GM23248 (cell line): ENCODE results near the gene TAF3. TPM values are rescaled to one million over a fixed set of nuclear protein-coding genes. Genes with fewer than 3 reads are reported as not detected.
A peak's percentile ranks its signal among the peaks of the same experiment; 100 is the strongest.

Experiments used
- DNase-seq: peaks from one replicate; pipeline ENCODE4 v3.0.0-alpha.2; 2015
- H2AFZ ChIP-seq: fragments of 200-600 bp; sonication (generic); 2 replicates; pipeline ENCODE4 v1.6.1; 2016; ENCODE audit warnings: antibody characterized with exemption
- H3F3A ChIP-seq: fragments of 200-600 bp; sonication (generic); 2 replicates; pipeline ENCODE4 v1.6.1; 2016; ENCODE audit warnings: mild to moderate bottlenecking, antibody characterized with exemption, mixed run types; ENCODE audit not compliant: insufficient read depth
- H3K27ac ChIP-seq: fragments of 200-600 bp; sonication (generic); 2 replicates; pipeline ENCODE4 v1.5.1; 2016; ENCODE audit warnings: mild to moderate bottlenecking
- H3K27me3 ChIP-seq: fragments of 200-600 bp; sonication (generic); replicated peaks from 2 replicates; pipeline ENCODE4 v1.6.1; 2016; ENCODE audit warnings: mild to moderate bottlenecking; ENCODE audit not compliant: insufficient read depth
- H3K36me3 ChIP-seq: fragments of 200-600 bp; sonication (generic); 2 replicates; pipeline ENCODE4 v1.6.1; 2016; ENCODE audit warnings: low read depth, mild to moderate bottlenecking
- H3K4me1 ChIP-seq: fragments of 200-600 bp; sonication (generic); 2 replicates; pipeline ENCODE4 v1.6.1; 2016; ENCODE audit warnings: mild to moderate bottlenecking; ENCODE audit not compliant: insufficient read depth
- H3K4me2 ChIP-seq: fragments of 200-600 bp; sonication (generic); one replicate; pipeline ENCODE4 v1.6.1; 2016; ENCODE audit warnings: mild to moderate bottlenecking; ENCODE audit not compliant: unreplicated experiment
- H3K4me3 ChIP-seq: fragments of 200-600 bp; sonication (generic); 2 replicates; pipeline ENCODE4 v1.5.1; 2016; ENCODE audit warnings: mild to moderate bottlenecking
- H3K79me2 ChIP-seq: fragments of 200-600 bp; sonication (generic); 2 replicates; pipeline ENCODE4 v1.6.1; 2016; ENCODE audit warnings: mild to moderate bottlenecking; ENCODE audit not compliant: insufficient read depth
- H3K9ac ChIP-seq: fragments of 200-600 bp; sonication (generic); 2 replicates; pipeline ENCODE4 v1.6.1; 2016; ENCODE audit warnings: mild to moderate bottlenecking
- H3K9me2 ChIP-seq: fragments of 200-600 bp; sonication (generic); 2 replicates; pipeline ENCODE4 v1.6.1; 2016; ENCODE audit warnings: mixed run types, mild to moderate bottlenecking, moderate library complexity; ENCODE audit not compliant: insufficient read depth
- H3K9me3 ChIP-seq: fragments of 200-600 bp; sonication (generic); one replicate; pipeline ENCODE4 v1.6.1; 2017; ENCODE audit warnings: low read depth
- H4K20me1 ChIP-seq: fragments of 200-600 bp; sonication (generic); 2 replicates; pipeline ENCODE4 v1.6.0; 2016; ENCODE audit not compliant: insufficient read depth
- EZH2 ChIP-seq: fragments of 200-600 bp; sonication (generic); IDR thresholded peaks from 2 replicates; pipeline ENCODE4 v1.6.1; 2018; ENCODE audit warnings: antibody characterized with exemption, mild to moderate bottlenecking; ENCODE audit not compliant: insufficient read depth, poor library complexity, severe bottlenecking
- EZH2phosphoT487 ChIP-seq: fragments of 200-600 bp; sonication (generic); IDR thresholded peaks from 2 replicates; pipeline ENCODE4 v1.6.1; 2018; ENCODE audit warnings: antibody characterized with exemption, moderate library complexity, mild to moderate bottlenecking, low read depth; ENCODE audit not compliant: insufficient read depth
- WGBS, 2 experiments: methylation state at CpG; one replicate each; pipeline ENCODE4 v1.1.6; 2015 to 2017; ENCODE audit warnings: low lambda C conversion rate in 2 of 2, low coverage in 1 of 2; ENCODE audit errors: missing lambda C conversion rate in 2 of 2; 5-methylcytosine and 5-hydroxymethylcytosine counted together
- in situ Hi-C: fragments of 300-500 bp; cut with MboI; formaldehyde crosslinking; loops from 2 replicates; pipeline ENCODE4 v1.15.0; 2020
- polyA plus RNA-seq: library from polyadenylated mRNA; unstranded; fragments of >200 nt; fragmentation: Nextera tagmentation; extraction: Ambion mirVana; gene quantifications from 2 replicates; pipeline ENCODE4 v1.2.1, GENCODE V29; 2016
- total RNA-seq: library from RNA; depleted of rRNA; stranded (reverse); fragments of >200 nt; shearing (Covaris generic); gene quantifications from 2 replicates; pipeline ENCODE4 v1.2.3, GENCODE V29; 2014

Gene TAF3
- total and polyA plus RNA-seq, 2 experiments from 2014 or later, result 1.7 to 5.5 TPM

- Histone ChIP-seq H3K27ac (no peak overlapping the region), H3K9ac (no peak overlapping the region), H2AFZ (no peak overlapping the region), H3K4me1 (no peaks in the 10 kb centered on the region), H3K27me3 (peaks cover 85% of the 10 kb centered on the region), H3K4me2 (no peak overlapping the region), H3K9me3 (no peaks in the 10 kb centered on the region), H3K36me3 (no peaks in the 10 kb centered on the region), H4K20me1 (no peaks in the 10 kb centered on the region), H3K9me2 (no peaks in the 10 kb centered on the region), H3F3A (no peaks in the 10 kb centered on the region), H3K79me2 (no peaks in the 10 kb centered on the region), H3K4me3 (no peak overlapping the region)
- no peak for TF ChIP-seq EZH2phosphoT487
- TF ChIP-seq EZH2, result no peak
- DNase-seq, result no peak
- in situ Hi-C loops, result no loop called here
- WGBS, 2 experiments, result 47 to 49% methylated on average over 16 of the region's 16 CpGs
Measured at GRCh38 chr10:8059191-8059936, 241.1 kb downstream of the TAF3 start.

GRCh38 chr10:8060010-8060703 lies 241.9 kb downstream of the TAF3 start:
- Histone ChIP-seq H3K4me1 (no peaks in the 10 kb centered on the region), H3K79me2 (no peaks in the 10 kb centered on the region), H3K9me3 (no peaks in the 10 kb centered on the region), H4K20me1 (no peaks in the 10 kb centered on the region), H3K4me2 (no peak overlapping the region), H3F3A (no peaks in the 10 kb centered on the region), H3K9me2 (no peaks in the 10 kb centered on the region), H3K27ac (no peak overlapping the region), H3K9ac (no peak overlapping the region), H3K27me3 (peaks cover 85% of the 10 kb centered on the region), H3K36me3 (no peaks in the 10 kb centered on the region), H3K4me3 (no peak overlapping the region), H2AFZ (no peak overlapping the region)
- in situ Hi-C loops, result no loop called here
- 15 to 20% methylated on average over 12 to 15 of the region's 15 CpGs for WGBS, 2 experiments
- TF ChIP-seq EZH2phosphoT487 (no peak), EZH2 (peak; percentile 53)
- peak; percentile 27 for DNase-seq

GRCh38 chr10:8060704-8061121 lies 242.4 kb downstream of the TAF3 start:
- Histone ChIP-seq H3K9me3 (no peaks in the 10 kb centered on the region), H4K20me1 (no peaks in the 10 kb centered on the region), H3K9me2 (no peaks in the 10 kb centered on the region), H3K4me1 (no peaks in the 10 kb centered on the region), H3F3A (no peaks in the 10 kb centered on the region), H3K27ac (no peak overlapping the region), H3K4me2 (no peak overlapping the region), H3K27me3 (peaks cover 79% of the 10 kb centered on the region), H3K79me2 (no peaks in the 10 kb centered on the region), H3K36me3 (no peaks in the 10 kb centered on the region), H3K4me3 (no peak overlapping the region), H2AFZ (no peak overlapping the region), H3K9ac (no peak overlapping the region)
- DNase-seq, result no peak
- no peak for TF ChIP-seq EZH2phosphoT487
- TF ChIP-seq EZH2, result no peak
- in situ Hi-C loops, result no loop called here
- WGBS, 2 experiments, result 51 to 58% methylated on average over 10 of the region's 10 CpGs

- H2AFZ ChIP-seq, result no peak overlapping the region
- no peaks in the 10 kb centered on the region for H3K4me1 ChIP-seq
- DNase-seq, result no peak
- H3K4me2 ChIP-seq, result no peak overlapping the region
- 64 to 65% methylated on average over 13 to 16 of the region's 17 CpGs for WGBS, 2 experiments
- H3F3A ChIP-seq, result no peaks in the 10 kb centered on the region
- peaks cover 79% of the 10 kb centered on the region for H3K27me3 ChIP-seq
- no peaks in the 10 kb centered on the region for H3K9me2 ChIP-seq
- no peak overlapping the region for H3K27ac ChIP-seq
- H3K9me3 ChIP-seq, result no peaks in the 10 kb centered on the region
- H3K36me3 ChIP-seq, result no peaks in the 10 kb centered on the region
- TF ChIP-seq EZH2 (no peak), EZH2phosphoT487 (no peak)
- no peaks in the 10 kb centered on the region for H3K79me2 ChIP-seq
- H3K4me3 ChIP-seq, result no peak overlapping the region
- in situ Hi-C loops, result no loop called here
- H3K9ac ChIP-seq, result no peak overlapping the region
- no peaks in the 10 kb centered on the region for H4K20me1 ChIP-seq
Measured at GRCh38 chr10:8061274-8062211, 243.2 kb downstream of the TAF3 start.
